Sigmoid colon (tissue), 4 donors: Measurements from ENCODE around the gene SERINC3.

ENCODE experiments used
- CTCF ChIP-seq, 4 experiments: fragments of 450-650 bp in 3 of 4; fragments of 200-600 bp in 1 of 4; IDR thresholded peaks; one replicate each; pipeline ENCODE4 v1.5.1; 2016 to 2019; ENCODE audit warnings: antibody characterized with exemption in 4 of 4, mild to moderate bottlenecking in 3 of 4, moderate library complexity in 2 of 4
- EP300 ChIP-seq, 4 donors: sonication (generic); formaldehyde crosslinking; IDR thresholded peaks; one replicate each; pipeline ENCODE4 v1.6.1; 2017; ENCODE audit warnings: antibody characterized with exemption in 4 of 4
- POLR2AphosphoS5 ChIP-seq, 4 donors: sonication (generic); formaldehyde crosslinking; IDR thresholded peaks; one replicate each; pipeline ENCODE4 v1.6.1; 2017; ENCODE audit warnings: antibody characterized with exemption in 4 of 4

GRCh38 chr20:44536175-44536574, 14.3 kb upstream of the SERINC3 start:
- TF ChIP-seq CTCF (IDR thresholded peaks at IDR 0.05) (no peak), EP300 (IDR thresholded peaks at IDR 0.05) (no peak), POLR2AphosphoS5 (IDR thresholded peaks at IDR 0.05) (no peak)
